Bronchial epithelial cell (primary cell): ENCODE data around the gene BCAS3. TPM values are rescaled to one million over a fixed set of nuclear protein-coding genes. Genes with fewer than 3 reads are reported as not detected.

Source experiments
- DNase-seq: peaks from one replicate; pipeline ENCODE4 v3.0.0-alpha.2; 2010; ENCODE audit warnings: low read depth
- FAIRE-seq: peaks from 2 replicates; lab custom pipeline; 2011; peaks lifted over from hg19 to GRCh38; lab: Jason Lieb, UNC
- H3K27me3 ChIP-seq: 2 replicates; pipeline ENCODE4 v1.5.1; 2011; ENCODE audit warnings: low read length; ENCODE audit not compliant: control insufficient read depth, insufficient read depth
- H3K36me3 ChIP-seq: 2 replicates; pipeline ENCODE4 v1.5.1; 2011; ENCODE audit warnings: low read length; ENCODE audit not compliant: control insufficient read depth, insufficient read depth
- H3K4me3 ChIP-seq: 2 replicates; pipeline ENCODE4 v1.5.1; 2011; ENCODE audit warnings: mild to moderate bottlenecking, low read depth, low read length, control low read depth
- total RNA-seq: library from RNA; depleted of rRNA; stranded (reverse); fragments of >200 nt; gene quantifications from 2 replicates; pipeline ENCODE4 v1.2.1, GENCODE V29; 2014
- TF ChIP-seq, protein P1 (sequence below): IDR thresholded peaks from 2 replicates; pipeline ENCODE4 v1.5.1; 2011; ENCODE audit warnings: mild to moderate bottlenecking, moderate library complexity, low read length, control low read depth, inconsistent platforms; ENCODE audit not compliant: insufficient read depth, severe bottlenecking

Gene BCAS3
- total RNA-seq, 1 donor from 2014 or later: 10.3 TPM

DNA sequence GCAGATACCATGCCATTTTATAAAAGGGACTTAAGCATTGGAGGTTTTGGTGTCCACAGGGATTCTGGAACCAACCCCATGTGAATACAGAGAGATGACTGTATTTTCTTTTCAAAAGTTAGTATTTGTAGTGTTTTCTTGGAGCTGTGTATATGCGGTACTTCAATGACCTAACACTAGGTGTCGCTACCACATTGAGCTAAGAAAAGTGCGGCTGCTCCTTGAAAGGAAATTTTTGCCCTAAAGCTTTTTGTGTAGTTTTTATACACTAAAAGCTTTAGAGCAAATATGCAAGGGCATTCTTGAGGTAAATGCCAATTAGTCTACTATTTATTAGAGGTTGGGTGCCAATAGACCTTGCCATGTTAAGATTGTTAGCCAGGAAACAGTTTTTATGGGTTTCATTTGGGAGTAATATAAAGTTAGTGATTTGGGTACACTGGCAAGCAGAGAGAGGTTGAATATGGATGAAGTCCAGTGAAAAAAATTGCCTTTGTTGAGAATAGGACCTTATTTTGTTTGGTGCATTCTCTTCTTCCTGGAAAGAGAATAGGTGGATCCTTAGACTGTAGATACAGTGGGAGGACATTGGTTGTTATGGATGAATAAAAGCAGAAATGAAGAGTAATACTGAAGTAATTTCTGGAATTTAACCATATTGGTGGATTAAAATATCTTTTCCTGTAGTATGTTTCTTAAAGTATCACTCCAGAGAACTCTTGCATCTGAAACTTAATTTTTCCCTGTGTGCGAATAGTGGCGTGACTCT, 43.3 kb downstream of the BCAS3 start:
- Histone ChIP-seq H3K27me3 (no peaks in the 10 kb centered on the region), H3K36me3 (no peaks in the 10 kb centered on the region), H3K4me3 (no peak overlapping the region)
- TF ChIP-seq, protein P1, sequence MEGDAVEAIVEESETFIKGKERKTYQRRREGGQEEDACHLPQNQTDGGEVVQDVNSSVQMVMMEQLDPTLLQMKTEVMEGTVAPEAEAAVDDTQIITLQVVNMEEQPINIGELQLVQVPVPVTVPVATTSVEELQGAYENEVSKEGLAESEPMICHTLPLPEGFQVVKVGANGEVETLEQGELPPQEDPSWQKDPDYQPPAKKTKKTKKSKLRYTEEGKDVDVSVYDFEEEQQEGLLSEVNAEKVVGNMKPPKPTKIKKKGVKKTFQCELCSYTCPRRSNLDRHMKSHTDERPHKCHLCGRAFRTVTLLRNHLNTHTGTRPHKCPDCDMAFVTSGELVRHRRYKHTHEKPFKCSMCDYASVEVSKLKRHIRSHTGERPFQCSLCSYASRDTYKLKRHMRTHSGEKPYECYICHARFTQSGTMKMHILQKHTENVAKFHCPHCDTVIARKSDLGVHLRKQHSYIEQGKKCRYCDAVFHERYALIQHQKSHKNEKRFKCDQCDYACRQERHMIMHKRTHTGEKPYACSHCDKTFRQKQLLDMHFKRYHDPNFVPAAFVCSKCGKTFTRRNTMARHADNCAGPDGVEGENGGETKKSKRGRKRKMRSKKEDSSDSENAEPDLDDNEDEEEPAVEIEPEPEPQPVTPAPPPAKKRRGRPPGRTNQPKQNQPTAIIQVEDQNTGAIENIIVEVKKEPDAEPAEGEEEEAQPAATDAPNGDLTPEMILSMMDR: peak; percentile 75
- FAIRE-seq: no peak
- DNase-seq: peak; percentile 54

DNA sequence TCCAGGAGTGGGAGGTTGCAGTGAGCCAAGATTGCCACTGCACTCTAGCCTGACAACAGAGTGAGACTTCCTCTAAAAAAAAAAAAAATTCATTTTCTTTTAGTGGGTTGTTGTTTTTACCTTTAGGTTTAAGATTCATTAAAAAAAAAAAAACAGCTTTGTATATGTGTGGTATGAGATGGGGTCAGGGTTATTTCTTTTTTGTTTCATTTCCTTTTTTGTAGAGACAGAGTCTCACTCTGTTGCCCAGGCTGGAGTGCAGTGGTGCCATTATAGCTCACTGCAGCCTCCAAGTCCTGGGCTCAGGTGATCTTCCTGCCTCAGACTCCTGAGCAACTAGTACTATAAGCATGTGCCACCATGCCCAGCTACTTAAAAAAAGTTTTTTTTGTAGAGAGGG, 47.0 kb downstream of the BCAS3 start:
- TF ChIP-seq, protein P1: no peak
- Histone ChIP-seq H3K27me3 (no peaks in the 10 kb centered on the region), H3K36me3 (no peaks in the 10 kb centered on the region), H3K4me3 (no peak overlapping the region)
- DNase-seq: no peak
- no peak for FAIRE-seq

DNA sequence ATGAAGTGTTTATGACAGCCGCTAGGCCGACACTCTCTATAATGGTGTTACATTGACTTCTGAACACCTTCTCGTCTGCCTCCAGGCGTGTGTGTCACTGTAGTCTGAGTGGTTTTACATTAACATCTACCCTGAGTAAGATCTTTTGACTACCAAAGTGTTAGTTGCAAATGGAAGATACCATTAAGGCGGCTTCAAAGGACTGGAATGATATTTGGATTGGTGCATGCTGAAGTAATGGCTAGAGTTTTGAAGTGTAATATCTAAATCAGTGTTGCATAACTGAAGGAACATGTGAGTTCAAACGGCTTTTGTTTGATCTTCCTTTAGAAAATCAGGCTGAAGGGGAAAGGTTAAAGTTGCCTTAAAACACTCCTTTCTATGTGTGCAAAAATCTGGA, 52.2 kb downstream of the BCAS3 start:
- Histone ChIP-seq H3K36me3 (no peaks in the 10 kb centered on the region), H3K4me3 (no peak overlapping the region), H3K27me3 (no peaks in the 10 kb centered on the region)
- TF ChIP-seq, protein P1: no peak
- DNase-seq (no peak), FAIRE-seq (no peak)

DNA sequence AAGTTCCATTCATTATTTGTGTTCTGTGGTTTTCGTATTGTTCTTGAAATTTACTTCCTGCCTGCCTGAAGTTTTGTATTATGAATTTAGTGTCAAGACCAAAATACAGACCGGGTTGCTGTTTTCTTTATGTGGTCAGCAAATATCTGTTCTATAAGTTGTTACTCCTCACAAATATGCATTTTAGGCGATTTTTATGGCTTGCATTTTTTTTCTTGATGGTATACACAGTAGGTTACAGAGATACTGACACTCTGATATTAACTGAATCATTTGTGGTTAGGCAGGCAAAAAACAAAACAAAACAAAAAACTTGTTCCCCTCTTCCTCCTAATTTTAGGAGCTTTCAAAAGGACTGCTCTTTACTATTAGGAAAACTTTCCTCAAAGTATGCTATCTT, 52.6 kb downstream of the BCAS3 start:
- TF ChIP-seq, protein P1: no peak
- Histone ChIP-seq H3K36me3 (no peaks in the 10 kb centered on the region), H3K4me3 (no peak overlapping the region), H3K27me3 (no peaks in the 10 kb centered on the region)
- FAIRE-seq: no peak
- no peak for DNase-seq

DNA sequence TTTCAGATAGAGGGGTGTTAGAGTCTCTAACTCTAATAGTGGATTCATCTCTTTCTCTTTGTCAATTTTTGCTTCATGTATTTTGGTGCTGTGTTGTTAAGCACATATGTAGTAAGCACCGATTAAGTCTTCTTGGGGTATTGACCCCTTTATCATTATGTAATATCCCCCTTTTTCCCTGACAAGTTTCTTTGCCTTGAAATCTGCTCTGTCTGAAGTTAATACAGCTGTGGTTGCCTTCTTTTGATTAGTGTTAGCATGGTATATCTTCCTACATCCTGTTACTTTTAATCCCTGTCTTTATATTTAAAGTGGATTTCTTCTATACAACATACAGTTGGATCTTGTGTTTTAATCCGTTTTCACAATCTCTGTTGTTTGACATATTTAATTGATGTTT, 60.6 kb downstream of the BCAS3 start:
- no peak for DNase-seq
- FAIRE-seq: no peak
- Histone ChIP-seq H3K36me3 (no peaks in the 10 kb centered on the region), H3K27me3 (no peaks in the 10 kb centered on the region), H3K4me3 (no peak overlapping the region)
- TF ChIP-seq, protein P1: no peak

DNA sequence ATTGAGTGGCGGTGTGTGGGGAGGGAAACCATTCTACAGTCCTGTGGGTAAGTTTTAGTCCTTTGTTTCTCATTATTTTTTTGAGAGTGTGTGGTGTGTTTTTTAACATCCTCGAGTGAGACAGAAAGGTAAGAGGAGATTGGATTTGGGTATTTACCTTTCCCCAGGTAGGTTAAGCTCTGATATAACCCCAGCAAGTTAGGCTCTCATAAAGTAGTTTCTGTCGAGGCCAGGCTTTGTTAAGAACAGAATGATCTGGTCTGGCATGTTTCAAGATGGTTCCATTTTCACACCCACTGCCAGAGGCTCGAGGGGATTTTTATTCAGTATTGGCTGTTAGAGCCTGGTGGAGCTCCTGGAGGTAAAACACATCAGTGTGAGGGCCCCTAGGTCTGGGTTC, 62.9 kb downstream of the BCAS3 start:
- Histone ChIP-seq H3K4me3 (no peak overlapping the region), H3K27me3 (no peaks in the 10 kb centered on the region), H3K36me3 (no peaks in the 10 kb centered on the region)
- DNase-seq (no peak), FAIRE-seq (no peak)
- TF ChIP-seq, protein P1: no peak
